ENCODE results near the gene INTS6L.
"Not testable (repeated sequence)": the region's sequence is repeated elsewhere in the genome, so short reads cannot be mapped to it uniquely, and the experiment has no call there.

The INTS6L gene

DNA sequence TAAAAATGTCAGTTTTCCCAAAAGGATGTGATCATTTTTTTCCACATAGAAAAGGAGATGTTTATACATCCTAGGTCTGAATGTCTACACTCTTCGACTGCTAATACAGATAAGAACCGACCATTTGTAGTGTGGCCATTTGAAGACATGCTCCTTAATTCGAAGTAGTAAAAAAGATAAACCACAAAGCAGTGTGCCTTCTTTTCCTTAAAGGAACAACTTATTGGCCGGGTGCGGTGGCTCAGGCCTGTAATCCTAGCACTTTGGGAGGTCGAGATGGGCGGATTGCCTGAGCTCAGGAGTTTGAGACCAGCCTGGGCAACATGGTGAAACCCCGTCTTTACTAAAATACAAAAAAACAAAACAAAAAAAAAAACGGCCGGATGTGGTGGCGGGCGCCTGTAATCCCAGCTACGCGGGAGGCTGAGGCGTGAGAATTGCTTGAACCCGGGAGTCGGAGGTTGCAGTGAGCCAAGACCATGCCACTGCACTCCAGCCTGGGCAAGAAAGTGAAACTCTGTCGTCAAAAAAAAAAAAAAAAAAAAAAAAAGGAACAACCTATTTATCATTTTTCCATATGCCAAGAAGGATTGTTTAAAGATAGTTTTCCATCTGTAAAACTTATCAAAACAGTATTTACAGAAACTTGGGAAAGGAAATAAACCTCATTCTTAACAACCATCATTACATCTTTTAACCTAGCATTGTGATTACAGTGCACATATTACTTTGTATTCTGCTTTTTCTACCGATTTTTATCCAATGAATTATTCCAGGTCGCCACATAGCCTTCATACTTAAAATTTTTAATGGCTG, 2.6 kb downstream of the INTS6L start:
- peak; percentile 21 for FAIRE-seq

DNA sequence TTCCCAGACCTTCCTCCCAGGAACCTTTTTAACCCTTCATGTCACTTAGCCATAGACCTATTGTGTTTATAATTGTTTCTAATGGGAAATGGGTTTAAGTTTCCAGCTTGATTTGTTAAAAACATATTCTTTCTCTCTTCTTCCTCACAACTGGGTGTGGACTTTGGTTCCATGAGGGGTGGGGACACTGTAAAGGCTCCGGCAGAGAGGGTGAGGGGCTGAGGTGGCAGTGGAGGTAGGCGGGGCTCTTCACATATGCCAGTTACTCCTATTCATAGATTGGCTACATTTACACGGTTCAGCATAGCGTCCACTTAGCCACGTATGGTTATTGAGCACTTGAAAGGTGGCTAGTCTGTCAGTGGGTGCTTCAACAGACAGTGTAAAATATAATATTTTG, 7.8 kb downstream of the INTS6L start:
- no peak for FAIRE-seq

DNA sequence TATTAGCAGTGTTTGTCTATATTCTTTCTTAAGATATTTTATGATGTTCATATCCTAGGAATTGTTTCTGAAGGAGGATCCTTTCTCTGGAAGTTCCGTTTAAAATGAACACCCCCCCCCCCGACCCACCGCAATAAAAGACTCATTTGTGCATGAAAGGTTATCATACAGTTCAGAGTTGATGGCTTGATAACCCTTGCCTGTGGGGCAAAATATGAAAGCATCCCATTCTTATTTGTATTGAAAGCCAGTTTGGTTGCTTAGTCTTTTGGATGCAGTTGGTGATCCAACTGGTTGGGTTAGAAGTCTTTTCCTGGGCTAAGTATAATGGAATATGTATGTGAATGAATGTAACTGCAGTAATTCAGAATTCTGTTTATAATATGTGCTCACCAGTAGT, 8.3 kb downstream of the INTS6L start:
- FAIRE-seq = no peak

DNA sequence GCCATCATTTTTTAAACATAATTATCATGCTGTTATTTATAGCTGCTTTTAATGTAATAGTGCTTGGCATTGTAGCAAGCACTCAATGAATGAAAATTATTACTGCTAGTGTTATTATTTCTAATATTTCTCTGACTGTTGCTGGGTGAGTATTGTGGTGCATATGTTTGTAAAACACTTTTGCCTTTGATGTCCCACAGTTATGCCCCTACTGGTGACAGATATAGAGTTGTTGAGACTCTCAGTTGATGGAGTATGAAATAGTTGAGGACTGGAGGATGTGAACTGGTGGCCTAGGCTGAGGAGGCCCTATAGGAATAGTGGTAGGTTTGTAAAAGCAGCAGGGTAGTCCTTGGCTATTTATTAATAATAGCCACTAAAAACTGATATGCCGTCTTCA, 9.6 kb downstream of the INTS6L start:
- no peak for FAIRE-seq

DNA sequence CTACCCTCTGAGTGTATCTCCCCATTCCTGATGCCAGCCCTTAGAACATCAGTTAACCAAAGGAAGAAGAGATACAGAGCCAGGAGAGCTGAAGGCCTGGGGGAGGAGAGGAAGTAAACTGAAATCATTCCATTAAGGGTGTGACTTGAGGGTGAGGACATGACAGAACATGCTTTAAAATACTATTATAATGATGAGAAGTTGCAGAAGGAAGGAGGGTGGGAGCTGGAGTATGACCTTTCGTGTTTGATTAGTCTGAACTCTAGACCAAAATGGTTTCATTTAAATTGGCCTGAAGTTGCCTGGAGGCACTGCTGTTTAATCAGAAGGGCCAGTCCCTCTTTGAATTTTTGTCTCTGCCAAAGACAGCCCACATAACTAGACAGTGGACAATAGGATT, 11.4 kb downstream of the INTS6L start:
- no peak for FAIRE-seq

DNA sequence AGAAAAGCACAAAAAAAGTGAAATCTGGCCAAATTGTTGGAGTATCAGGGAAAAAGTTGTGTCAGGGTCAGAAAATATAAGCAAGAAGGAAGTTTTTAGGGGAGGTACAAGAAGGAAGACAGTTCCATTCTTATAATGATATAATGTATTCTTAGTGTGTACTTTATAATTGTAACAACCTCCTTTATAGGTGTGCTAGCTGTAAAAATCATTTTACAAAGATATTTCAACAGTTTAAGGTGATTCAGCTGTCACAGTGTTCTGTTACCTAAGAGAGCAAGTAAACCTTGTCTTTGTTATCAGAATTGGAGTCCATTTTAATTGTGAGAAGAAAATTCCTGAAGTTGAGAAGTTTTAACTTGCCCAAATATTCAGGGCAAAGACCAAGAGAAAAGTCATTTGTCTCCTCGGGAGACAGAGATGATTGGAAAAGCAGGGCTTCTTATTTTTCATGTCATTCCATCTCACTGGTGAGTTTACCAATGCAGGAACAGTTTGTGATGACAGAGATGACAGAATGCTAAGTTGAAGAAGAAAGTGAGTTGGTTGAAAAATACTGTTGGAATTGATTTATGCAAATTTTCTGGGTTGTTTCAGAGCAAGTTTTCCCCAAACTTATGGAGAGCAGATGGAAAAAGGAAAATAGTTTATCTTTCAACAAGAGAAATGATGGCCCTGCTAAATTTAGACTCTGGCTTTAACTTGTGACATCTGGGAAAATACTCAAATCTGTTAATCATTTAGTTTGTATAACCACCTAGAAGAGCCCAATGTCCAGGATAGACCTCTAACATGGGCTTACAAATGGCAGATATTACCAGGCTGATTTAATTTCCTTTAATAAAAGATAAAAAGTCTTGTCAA, 14.8 kb downstream of the INTS6L start:
- peak; percentile 17 for FAIRE-seq

DNA sequence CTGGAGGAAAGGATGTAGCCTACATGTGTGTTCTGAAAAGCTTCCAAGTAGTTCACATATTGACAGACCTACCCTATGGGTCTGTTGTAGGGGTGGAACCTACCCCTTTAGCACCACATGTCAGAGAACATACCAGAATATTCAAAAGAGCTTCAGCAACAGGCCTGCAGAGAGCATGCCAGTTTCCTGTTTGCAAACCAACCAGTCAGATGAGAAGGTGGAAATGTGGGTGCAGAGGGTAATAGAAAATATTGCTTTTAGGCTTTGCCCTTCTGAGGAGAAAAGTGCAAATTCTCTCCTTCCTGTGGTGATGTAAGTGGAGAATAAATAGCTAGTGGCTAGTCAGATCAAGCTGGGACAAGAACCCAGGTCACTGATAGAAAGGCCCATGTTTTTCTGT, 16.4 kb downstream of the INTS6L start:
- FAIRE-seq = no peak

DNA sequence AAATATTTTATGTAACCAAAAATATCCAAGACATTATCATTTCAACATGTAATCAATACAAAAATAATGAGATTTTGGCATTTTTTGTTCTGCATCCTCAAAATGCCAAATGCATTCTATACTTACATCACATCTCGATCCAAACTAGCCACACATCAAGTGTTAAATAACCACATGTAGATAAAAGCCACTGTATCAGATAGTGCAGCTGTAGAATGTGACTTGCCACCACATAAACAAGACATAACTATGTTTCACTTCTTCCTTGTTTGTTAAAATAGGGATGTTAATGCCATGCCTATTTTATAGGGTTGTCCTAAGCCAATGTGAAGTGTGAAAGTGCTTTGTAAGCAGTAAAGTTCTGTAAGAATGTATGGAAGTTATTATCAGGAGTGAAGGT, 20.9 kb downstream of the INTS6L start:
- FAIRE-seq = no peak

DNA sequence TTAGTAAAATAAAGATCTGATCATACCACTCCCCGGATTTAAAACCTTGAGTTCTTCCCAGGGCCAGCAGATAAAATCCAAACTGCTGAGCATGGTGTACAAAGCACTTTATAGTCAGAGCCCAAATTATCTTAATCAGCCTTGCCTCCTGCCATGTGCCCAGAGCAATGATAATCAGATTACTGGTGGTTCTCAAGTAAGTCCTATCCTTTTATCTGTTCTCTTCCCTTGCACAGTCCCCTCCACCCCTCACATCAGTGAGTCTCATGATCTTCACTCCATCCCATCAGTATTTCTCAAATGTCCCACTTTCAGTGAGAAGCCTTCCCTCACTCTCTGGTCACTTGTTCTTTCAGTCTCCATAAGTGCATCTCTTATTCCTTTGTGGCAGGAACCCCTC, 22.7 kb downstream of the INTS6L start:
- no peak for FAIRE-seq

DNA sequence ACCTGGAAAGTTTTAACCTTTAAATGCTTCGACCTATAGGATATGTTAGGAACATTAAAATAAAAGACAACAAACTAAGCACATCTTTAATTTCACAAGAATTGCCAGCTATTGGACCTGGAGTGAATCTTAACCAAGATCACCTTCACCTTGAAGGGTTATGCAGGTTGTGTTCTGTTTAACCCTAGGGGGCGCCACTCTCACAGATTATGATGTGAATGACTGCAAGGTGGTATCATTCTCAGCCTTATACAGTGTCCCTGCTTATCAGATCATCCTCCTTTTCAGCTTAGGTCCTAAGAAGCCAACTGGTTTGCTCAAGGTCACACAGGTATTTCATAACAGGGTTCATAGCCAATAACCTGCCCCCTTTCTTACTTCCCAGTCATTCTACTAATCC, 23.5 kb downstream of the INTS6L start:
- FAIRE-seq = no peak

DNA sequence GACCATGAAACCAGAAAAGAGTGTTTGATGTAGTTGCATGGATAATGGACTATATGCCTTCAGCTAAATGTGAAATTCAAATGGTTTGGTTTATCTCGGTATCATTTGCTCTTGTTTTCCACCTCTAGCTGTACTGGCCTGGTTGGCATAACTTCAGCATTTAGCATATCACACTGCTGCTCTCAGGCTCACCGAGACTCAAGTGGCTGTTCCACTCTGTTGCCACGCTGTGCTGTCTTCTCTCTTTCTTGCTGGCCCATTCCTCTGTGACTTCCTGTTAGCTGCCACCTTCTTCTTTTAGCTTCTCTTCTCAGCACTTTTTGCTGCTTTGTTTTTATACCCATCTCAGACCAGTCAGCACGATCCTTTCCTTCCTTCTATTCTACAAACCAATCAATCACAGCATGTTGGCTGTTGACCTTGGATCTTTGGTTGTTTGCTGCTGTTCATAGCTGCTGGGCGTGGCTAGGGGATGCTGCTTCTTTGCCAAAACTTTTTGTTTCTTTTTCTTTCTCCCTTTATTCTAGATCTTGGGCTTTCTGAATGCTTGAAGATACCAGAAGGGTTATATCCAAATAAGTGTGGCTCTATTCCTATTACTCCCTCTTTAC, 24.0 kb downstream of the INTS6L start:
- FAIRE-seq = no peak

DNA sequence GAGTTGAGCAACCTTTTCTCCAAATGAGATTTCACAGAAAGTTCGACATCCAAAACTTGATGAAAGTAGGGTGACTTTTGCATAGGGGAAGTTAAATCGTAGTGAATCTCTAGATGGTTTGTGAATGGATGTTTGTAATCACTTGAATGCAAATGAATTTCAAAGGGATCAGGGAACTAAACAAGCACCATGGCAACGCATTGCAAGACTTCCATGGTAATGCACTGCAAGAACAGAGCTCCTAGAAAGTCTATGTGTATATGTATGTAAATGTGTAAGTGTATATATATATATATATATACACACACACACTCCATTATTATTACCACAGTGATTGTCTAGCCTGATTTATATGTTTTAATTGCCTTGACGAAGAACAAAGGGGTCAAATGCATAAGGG, 27.3 kb downstream of the INTS6L start:
- FAIRE-seq = no peak

DNA sequence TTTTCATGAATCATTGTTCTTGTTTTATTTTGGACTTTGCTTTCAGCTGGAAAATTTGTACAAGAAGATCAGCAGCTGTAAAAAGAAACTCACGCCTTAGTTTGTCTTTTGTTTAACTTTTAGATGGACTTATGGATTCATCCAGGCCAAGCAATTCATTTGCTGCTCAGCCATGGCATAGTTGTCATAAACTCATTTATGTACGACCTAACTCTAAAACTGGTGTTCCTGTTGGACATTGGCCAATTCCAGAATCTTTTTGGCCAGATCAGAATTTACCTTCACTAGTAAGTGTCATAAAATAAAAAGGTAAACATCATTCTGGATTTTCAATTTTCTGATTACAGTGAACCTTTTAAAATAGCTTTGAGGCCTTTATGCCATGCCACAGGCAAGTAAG, 29.1 kb downstream of the INTS6L start:
- no peak for FAIRE-seq

DNA sequence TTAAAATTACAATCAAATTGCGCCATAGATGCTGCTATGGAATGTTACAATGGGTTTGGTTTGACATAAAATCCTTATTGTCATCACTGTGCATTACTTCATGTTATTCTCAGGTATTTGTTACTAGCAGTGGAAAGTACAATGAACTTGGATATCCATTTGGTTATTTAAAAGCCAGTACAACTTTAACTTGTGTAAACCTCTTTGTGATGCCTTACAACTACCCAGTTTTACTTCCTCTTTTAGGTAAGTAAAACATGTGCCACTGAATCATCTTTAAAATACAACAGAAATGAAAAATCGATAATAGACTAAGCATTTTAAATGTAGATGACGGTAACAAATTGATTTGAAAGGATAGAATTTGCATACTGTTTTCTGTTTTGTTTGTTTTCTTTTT, 35.6 kb downstream of the INTS6L start:
- FAIRE-seq = no peak

DNA sequence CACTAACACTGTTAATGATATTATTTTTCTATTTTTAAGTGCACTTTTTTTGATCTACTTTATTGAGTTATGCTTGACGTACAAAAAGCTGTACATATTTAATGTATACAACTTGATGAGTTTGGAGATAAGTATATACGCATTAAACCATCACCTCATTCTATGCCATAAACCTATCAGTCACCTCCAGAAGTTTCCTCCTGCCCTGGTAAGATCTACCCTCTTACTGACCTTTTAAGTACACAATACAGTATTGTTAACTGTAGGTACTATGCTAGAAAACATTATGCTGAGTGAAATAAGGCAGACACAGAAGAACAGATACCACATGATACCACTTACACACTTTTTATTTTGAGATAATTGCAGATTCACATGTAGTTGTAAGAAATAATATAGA, 36.9 kb downstream of the INTS6L start:
- FAIRE-seq = peak; percentile 75

DNA sequence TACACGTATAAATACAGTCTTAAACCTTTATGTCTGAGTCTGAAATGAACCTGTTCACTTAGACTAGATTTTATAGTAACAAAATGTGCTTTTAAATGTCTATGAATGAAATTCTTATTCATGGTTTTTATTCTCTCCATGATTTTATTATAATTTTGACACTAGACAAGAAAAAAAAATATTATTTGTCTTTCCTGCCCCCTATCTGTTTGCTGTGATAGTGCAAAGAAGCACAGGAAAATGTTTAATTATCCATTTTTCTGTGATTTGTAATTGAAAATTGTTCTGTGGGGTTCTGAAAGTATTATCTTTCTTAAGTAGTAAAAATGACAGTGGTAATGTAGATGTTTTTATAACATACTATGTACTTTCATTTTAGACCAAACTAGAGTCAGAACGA, 52.0 kb downstream of the INTS6L start:
- FAIRE-seq = peak; percentile 79

DNA sequence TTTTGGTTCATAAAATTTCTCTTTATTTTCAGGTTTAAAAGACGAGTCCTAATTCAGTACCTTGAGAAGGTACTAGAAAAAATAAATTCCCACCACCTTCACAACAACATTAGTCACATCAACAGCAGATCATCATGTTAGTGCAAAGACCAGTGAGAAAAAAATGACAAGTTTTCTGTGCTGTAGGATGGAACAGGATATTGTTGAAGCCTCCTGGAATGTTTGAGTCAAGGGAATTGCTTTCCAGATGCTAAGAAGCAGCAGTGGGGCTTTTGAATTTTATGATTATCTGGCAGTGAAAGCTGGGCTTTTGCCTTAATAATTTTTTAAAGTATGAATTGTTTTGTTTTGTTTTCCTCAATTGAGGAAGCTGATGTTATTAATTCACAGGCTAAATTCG, 61.0 kb downstream of the INTS6L start:
- no peak for FAIRE-seq

DNA sequence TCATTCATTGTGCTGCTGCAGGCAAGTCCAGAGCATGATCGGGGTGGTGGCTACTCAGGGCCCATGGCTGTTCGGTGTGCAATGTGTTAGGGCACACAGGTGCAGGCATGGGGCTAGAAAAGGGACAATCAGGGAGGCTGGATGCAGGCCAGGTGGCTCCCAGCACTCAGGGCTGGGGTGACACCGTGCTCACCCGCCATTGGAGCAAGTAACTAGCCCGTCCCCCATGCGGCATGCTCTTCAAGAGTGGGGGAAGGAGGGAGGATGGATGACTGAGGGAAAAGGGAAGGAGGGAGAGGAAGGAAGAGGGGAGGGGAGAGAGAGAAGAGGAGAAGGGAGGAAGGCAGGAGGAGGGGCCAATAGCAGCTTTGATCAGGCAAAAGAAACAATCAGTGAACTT, 64.7 kb downstream of the INTS6L start:
- no peak for FAIRE-seq

DNA sequence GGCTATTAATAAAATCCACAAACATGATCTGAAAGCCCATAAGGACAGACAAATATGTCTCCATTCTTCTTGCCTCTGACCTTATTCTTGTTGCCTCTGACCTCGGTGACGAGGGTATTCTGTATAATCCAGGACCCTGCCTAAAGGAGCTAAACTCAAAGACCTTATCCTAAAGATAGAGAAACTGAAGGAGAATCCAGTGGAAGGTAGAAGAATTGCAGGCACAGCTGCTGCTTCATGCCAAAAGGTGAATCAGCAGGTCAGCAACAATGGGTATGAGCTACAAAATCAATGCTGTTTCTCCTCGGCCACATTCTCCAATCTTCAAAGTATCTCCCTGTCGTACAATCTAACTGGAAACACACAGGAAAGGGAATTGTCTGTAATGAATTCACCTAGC, 71.4 kb downstream of the INTS6L start:
- FAIRE-seq = no peak

DNA sequence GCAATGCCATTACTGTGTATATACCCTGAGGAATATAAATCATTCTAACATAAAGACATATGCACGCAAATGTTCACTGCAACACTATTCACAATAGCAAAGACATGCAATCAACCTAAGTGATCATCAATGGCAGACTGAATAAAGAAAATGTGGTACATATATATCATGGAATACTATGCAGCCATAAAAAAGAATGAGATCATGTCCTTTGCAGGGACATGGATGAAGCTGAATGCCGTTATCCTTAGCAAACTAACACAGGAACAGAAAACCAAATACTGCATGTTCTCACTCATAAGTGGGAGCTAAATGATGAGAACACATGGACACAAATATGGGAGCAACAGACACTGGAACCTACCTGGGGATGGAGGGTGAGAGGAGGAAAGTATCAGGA, 73.6 kb downstream of the INTS6L start:
- FAIRE-seq = not testable (repeated sequence)

DNA sequence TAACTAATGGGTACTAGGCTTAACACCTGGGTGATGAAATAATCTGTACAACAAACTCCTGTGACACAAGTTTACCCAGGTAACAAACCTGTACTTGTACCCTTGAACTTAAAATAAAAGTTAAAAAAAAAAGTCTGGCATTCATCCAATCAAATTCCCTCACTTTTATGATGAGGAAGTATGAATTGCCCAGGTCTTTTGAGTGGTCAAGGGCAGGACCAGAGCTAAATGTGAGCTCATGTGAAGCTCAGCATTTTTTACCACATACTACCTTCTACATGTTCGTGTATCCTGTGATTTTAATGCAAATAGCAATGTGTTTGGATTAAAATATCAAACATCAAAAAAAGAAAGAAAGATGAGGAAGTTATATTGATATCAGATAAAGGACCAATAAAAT, 74.0 kb downstream of the INTS6L start:
- FAIRE-seq = not testable (repeated sequence)

DNA sequence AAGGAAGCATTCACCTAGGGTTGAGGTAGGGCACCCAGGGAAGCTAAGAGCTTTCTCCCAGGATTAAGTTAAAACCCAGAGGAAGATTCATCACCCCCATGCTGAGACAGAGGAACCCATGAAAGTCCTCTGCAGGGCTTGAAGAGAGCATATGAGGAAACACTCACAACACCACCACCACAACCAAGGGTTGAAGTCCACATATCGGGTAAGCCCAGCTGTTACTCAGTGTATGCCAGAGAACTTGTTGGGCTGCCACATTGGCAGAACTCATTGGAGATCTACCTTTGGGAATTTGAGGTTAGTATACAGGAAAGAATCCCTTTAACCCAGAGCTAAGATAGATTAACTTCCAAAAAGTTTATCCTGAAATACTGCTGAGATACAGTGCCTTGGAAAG, 75.1 kb downstream of the INTS6L start:
- no peak for FAIRE-seq

DNA sequence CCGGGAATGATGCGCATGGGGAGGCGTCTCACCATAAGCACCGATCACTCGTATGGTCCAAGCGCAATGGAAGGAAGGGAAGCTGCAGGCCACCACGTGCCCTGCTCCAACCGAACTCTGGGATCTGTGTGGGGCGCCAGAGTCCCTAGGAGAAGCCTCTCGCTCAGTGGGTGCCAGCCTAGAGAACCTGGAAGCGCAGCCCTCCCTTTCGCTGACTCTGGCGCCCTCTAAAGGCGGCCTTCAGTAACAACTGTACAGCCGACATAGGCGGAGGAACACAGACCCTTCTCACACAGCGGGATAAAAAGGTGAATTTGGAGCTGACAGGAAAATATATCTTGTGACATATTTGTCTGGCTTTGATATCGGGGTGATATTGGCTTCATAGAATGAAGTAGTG, 76.0 kb downstream of the INTS6L start:
- FAIRE-seq = no peak

DNA sequence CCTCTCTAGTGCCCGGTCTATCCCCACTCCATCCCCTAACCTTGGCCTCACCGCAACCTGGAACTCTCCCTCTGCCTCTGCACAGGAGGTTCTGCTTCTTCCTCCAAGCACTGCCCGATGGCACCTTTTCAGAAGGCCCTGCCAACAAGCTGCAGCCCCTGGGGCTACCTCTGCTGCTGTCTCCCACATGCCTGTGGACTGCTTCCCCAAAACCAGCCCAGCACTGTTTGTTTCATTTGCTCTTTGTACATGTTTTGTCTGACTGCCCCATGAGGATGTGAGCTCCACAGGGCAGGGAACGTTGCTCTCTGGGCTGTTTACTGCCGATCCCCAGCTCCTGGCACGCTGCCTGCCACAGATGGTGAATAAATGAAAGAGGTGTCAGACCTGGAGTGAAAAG, 85.4 kb downstream of the INTS6L start:
- FAIRE-seq = no peak

All from islet of Langerhans (tissue), 1 donor.